Urinary bladder (tissue), 4 donors: ENCODE data around the gene CIB1. TPM values are rescaled to one million over a fixed set of nuclear protein-coding genes. Genes with fewer than 3 reads are reported as not detected.
"Not testable (repeated sequence)": the region's sequence is repeated elsewhere in the genome, so short reads cannot be mapped to it uniquely, and the experiment has no call there.

Source experiments
- DNase-seq: peaks from one replicate; pipeline ENCODE4 v3.0.0-alpha.2; 2015; ENCODE audit errors: extremely low spot score
- H3K27ac ChIP-seq: one replicate; pipeline ENCODE4 v1.5.1; 2013; ENCODE audit warnings: low read depth, mild to moderate bottlenecking, moderate library complexity
- H3K36me3 ChIP-seq: one replicate; pipeline ENCODE4 v1.6.1; 2013; ENCODE audit warnings: mild to moderate bottlenecking, moderate library complexity; ENCODE audit not compliant: insufficient read depth
- H3K4me1 ChIP-seq: one replicate; pipeline ENCODE4 v1.6.1; 2013; ENCODE audit warnings: mild to moderate bottlenecking, moderate library complexity; ENCODE audit not compliant: insufficient read depth
- H3K4me3 ChIP-seq: one replicate; pipeline ENCODE4 v1.5.1; 2013; ENCODE audit warnings: low read depth, low read length
- WGBS: extraction: QIAGEN DNeasy Blood & Tissue Kit; methylation state at CpG from one replicate; pipeline ENCODE4 v1.1.7; 2013; 5-methylcytosine and 5-hydroxymethylcytosine counted together
- polyA plus RNA-seq: library from polyadenylated mRNA; stranded (reverse); fragments of 200-250 nt; gene quantifications from one replicate; pipeline ENCODE4 v1.2.3, GENCODE V29; 2013
- total RNA-seq: library from RNA; depleted of rRNA; stranded (reverse); fragments of >200 nt; gene quantifications from one replicate; pipeline ENCODE4 v1.2.3, GENCODE V29; 2014
- donor health status: healthy with polysubstance abuse.
- donor health status: healthy.

The CIB1 gene
- total RNA-seq (17.9 TPM), polyA plus RNA-seq (84.7 TPM)

DNA sequence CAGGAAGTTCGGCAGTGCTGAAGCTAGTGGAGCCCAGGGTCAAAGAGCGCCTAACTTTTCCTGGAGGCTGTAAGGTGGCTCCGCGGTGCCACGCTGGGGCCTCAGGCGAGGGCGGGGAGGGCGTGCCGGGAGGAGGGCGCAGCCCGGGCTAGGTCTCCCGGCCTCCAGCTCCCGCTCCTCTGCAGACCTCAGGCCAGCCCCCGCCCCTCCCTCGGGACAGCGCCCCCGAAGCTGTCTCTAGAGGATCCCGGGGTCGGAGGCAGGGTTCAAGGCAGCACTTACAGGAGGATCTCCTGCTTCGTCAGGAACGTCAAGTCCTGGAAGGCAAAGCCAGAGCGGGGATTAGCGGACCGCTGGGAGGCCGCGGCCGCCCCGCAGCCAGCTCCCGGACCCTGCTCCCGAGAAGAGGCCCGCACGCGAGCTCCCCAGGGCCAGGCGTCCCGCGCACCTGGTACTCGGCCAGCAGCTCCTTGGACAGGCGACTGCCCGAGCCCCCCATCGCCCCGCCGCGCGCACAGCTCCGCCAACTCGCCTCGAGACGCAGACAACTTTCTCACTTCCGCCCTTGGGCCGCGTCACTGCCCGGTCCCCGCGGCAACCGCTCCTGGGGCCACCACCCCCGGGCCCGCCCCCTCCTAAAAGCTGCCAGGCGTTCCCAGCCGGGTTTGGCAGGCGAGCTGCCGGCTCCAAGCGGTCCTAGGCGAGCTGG, at the start of gene CIB1:
TSS of gene CIB1 (minus strand) at position 555 of the 709 bp plus-strand sequence. CDS start at position 499, 56 bp downstream.
- peak within 1 kb of the TSS; percentile 74 for H3K4me3 ChIP-seq
- no peaks in the 10 kb centered on the region for H3K4me1 ChIP-seq
- peak; percentile 73 for DNase-seq
- H3K27ac ChIP-seq, result peak within 1 kb of the TSS; percentile 89
- peaks cover 2% of the 10 kb centered on the region for H3K36me3 ChIP-seq
- WGBS, result under 1% methylated on average over 63 of the region's 63 CpGs

DNA sequence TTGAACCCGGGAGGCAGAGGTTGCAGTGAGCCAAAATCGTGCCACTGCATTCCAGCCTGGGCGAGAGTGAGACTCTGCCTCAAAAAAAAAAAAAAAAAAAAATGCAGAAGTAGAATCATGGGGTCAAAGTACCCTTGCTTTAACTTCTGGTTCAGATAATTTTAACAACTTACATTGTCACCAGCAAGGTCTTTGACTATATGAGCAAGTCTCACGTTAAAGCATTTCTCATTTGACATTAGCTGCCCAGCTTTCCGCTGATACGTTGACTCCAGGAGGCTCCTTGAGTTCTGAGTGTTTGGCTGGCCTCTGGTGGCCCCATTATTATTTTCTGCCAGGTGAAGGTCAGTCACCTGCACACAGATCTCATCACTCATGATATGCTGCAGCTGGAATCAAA, 47.9 kb upstream of the CIB1 start:
- DNase-seq, H3K27ac ChIP-seq, H3K36me3 ChIP-seq, H3K4me3 ChIP-seq, H3K4me1 ChIP-seq: not testable (repeated sequence)
- 78% methylated on average over 6 of the region's 6 CpGs for WGBS

DNA sequence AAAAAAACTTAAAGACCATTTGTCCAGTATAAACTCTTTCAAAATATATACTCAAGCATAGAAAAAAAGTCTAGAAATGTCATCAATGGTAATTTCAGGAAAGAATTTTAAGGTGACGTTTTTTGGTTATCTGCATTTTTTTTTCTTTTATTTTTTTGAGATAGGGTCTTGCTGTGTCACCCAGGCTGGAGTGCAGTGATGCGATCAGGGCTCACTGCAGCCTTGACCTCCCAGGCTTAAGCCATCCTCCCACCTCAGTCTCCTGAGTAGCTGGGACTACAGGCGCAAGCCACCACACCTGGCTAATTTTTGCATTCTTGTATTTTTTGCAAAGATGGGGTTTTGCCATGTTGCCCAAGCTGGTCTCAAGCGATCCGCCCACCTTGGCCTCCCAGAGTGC, 47.0 kb upstream of the CIB1 start:
- not testable (repeated sequence) for H3K4me1 ChIP-seq, H3K36me3 ChIP-seq, H3K27ac ChIP-seq, DNase-seq, H3K4me3 ChIP-seq
- WGBS, result 91% methylated on average over 5 of the region's 5 CpGs

DNA sequence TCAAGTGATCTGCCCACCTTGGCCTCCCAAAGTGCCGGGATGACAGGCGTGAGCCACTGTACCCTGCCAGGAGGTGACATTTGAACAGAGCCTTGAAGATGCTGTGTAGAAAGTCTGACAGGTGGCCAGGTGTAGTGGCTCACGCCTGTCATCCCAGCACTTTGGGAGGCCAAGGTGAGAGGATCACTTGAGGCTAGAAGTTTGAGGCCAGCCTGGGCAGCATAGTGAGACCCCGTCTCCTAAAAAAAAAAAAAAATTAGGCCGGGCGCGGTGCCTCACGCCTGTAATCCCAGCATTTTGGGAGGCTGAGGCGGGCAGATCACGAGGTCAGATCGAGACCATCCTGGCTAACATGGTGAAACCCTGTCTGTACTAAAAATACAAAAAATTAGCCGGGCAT, 44.7 kb upstream of the CIB1 start:
- H3K4me1 ChIP-seq, H3K27ac ChIP-seq, H3K36me3 ChIP-seq, H3K4me3 ChIP-seq, DNase-seq: not testable (repeated sequence)
- WGBS, result 97% methylated on average over 12 of the region's 12 CpGs

DNA sequence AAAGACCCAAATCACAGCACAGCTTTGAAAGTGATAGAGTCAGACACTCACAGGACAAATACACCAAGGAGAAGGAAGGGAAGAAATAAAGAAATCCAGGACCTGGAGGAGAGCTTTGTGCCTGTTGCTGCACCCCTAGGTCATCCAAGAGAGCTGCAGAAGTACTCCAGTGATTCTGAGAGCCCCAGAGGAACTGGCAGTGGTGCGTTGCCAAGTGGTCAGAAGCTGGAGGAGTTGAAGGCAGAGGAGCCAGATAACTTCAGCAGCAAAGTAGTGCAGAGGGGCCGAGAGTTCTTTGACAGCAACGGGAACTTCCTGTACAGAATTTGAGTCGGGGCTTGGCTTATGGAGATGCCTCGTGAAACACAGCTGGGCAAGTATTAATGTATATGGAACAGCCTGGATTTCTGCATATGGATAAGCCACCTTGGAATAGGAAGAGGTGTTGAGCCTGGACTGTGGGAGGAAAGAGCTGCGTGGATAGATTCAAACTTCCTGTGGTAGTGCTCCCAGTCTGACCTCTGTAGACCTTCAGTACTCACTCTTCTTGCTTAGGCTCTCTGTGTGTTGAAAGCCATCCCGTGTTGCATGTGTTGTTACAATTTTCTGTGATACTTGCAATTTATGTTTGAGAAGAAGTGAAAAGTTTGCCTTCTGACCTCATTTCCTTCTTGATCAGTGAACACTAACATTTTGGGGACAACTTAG, 37.9 kb upstream of the CIB1 start:
- peaks cover 9% of the 10 kb centered on the region for H3K36me3 ChIP-seq
- peaks cover 1% of the 10 kb centered on the region for H3K4me1 ChIP-seq
- no peak for DNase-seq
- no peak overlapping the region for H3K4me3 ChIP-seq
- H3K27ac ChIP-seq, result no peak overlapping the region
- 74% methylated on average over 7 of the region's 7 CpGs for WGBS

DNA sequence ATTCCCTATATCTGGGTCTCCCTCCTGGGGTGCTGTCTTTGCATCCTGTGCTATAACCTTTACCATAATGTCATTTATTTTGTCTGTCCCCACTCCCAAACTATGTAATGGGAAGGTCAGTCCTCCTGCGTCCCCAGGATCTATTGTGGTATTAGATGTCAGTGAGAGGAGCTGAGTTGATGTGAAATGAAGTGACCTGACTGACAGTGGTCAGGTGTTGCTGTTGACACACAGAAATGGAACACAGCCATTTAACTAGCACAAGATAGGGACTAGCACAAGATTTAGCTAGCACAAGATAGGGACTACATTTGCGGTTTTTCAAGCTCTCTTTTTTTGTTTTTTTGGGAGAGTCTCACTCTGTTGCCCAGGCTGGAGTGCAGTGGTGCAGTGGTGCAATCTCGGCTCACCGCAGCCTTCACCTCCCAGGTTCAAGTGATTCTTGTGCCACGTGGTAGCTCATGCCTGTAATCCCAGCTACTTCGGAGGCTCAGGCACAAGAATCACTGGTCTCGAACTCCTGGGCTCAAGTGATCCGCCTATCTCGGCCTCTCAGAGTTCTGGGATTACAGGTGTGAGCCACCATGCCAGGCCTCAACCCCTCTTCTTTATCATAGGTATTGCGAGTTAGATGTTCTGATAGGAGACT, 36.9 kb upstream of the CIB1 start:
- H3K36me3 ChIP-seq, result peaks cover 9% of the 10 kb centered on the region
- DNase-seq, result no peak
- H3K4me1 ChIP-seq, result peaks cover 1% of the 10 kb centered on the region
- no peak overlapping the region for H3K4me3 ChIP-seq
- 88% methylated on average over 10 of the region's 10 CpGs for WGBS
- H3K27ac ChIP-seq, result no peak overlapping the region

DNA sequence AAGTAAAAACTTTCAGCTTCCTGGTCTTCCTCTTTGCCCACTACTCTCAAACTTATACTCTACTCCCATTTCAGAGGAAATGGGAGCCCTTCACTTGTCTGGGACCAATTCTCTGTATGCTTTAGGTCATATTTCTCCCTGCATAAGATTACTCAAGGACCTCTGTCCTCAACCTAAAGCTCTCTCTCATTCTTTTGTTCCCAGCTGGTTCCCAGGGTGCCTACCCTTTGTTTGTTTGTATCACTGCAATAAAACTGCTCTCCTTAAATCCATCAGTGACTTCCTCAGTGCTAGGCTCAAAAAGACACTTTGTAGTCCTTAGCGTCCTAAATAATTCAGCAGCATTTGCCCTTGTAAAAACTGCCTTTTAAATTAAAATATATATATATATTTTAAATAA, 34.7 kb upstream of the CIB1 start:
- WGBS, result 35% methylated on average over 1 of the region's 1 CpG
- H3K36me3 ChIP-seq, result peaks cover 9% of the 10 kb centered on the region
- H3K4me1 ChIP-seq, result peaks cover 1% of the 10 kb centered on the region
- H3K4me3 ChIP-seq, result no peak overlapping the region
- H3K27ac ChIP-seq, result no peak overlapping the region
- DNase-seq, result no peak

DNA sequence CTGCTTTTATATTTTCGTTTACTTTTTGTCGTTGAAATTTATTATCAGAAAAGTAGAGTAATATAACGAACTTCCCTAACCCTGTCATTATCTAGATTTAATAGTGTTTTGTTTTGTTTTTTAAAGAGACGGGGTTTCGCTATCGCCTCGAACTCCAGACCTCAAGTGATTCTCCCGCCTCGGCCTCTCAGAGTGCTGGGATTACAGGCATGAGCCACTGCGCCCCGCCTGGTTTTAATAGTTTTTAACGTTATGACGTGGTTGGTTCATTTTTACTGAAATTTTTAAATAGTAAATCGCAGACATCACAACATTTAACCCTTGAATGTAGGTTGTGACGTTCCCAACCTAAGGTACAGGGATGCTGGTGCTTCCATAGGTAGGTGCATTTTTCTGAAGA, 32.7 kb upstream of the CIB1 start:
- Histone ChIP-seq H3K4me3 (peak overlapping the region; percentile 70), H3K4me1 (peaks cover 1% of the 10 kb centered on the region), H3K36me3 (peaks cover 4% of the 10 kb centered on the region), H3K27ac (no peak overlapping the region)
- DNase-seq, result no peak
- WGBS, result 8% methylated on average over 15 of the region's 15 CpGs

DNA sequence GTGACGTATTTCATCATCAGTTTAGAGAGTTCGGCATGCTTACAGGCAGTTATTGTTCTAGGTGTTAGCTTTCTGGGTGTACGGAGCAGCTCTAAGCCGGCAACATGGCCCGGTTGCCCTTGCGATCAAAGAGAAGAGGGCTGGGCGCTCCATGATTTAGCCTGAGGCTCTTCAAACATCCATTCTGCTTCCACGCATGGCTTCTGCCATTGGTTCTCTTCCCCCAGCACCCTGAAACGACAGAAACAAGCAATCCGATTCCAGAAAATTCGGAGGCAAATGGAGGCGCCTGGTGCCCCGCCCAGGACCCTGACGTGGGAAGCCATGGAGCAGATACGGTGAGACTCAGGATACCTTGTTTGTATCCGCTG, 32.3 kb upstream of the CIB1 start:
- peak; percentile 23 for DNase-seq
- Histone ChIP-seq H3K4me3 (peak overlapping the region; percentile 70), H3K36me3 (peaks cover under 1% of the 10 kb centered on the region), H3K4me1 (peaks cover 1% of the 10 kb centered on the region), H3K27ac (peak overlapping the region; percentile 97)
- WGBS, result under 1% methylated on average over 16 of the region's 16 CpGs

DNA sequence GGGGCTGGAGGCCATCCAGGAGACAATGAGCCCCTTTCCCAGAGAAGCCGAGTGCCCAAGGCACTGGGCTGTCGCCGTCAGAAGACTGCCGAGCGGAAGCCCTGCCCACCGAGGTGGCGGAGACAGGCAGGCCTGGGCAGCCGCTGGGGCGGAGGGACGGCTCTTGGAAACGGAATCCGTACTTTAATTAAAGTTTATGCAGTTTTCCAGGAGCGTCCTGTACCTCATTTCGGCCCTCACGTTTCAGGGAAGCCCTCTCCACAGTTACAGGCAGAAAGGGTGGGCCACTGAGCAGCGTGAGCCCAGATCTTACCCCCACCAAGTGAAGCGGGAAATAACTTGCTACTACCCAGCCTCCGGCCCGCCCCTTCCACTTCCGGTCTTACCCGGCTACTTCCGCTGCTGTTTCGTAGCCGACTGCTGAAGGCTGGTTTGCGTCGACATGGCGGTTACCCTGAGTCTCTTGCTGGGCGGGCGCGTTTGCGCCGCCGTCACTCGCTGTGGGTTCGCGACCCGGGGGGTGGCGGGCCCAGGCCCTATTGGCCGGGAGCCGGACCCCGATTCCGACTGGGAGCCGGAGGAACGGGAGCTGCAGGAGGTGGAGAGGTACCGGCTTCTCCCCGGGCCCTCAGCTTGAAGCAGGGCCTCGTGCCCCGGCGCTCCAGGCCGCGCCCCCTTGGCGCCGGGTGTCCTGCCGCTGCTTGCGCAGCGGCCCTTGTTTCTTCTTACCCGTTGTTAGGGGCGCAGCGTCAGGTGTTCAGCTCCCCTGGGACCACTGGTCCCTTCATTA, 31.7 kb upstream of the CIB1 start, which contains the start of gene NGRN:
TSS of gene NGRN (plus strand) at position 402 of the 790 bp plus-strand sequence. CDS start at position 443, 41 bp downstream.
- H3K4me3 ChIP-seq, result peak within 1 kb of the TSS; percentile 70
- H3K27ac ChIP-seq, result peak within 1 kb of the TSS; percentile 97
- peak; percentile 89 for DNase-seq
- H3K36me3 ChIP-seq, result no peaks in the 10 kb centered on the region
- WGBS, result under 1% methylated on average over 59 of the region's 59 CpGs
- H3K4me1 ChIP-seq, result peaks cover 1% of the 10 kb centered on the region

DNA sequence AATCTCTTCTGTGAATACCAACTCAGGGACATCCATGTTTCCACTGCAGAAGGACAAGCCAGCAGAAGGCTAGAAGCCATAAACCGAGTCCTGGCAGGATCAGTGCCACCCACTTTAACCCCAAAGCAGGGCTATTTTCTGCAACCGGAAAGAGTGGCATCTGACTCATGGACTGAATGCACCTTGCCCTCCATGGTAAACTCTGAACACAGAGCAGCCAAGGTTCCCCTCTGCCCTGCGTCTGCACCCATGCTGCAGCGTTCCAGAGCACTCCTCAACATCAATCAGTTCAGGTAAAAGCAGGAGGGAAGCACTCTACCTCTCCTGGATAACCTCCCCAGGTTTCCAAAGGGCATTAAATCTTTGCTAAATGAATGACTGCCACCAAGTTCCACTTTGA, 30.9 kb upstream of the CIB1 start:
- DNase-seq, result no peak
- Histone ChIP-seq H3K36me3 (no peaks in the 10 kb centered on the region), H3K4me1 (peaks cover 1% of the 10 kb centered on the region), H3K27ac (peak overlapping the region; percentile 94), H3K4me3 (peak overlapping the region; percentile 70)
- 54% methylated on average over 4 of the region's 4 CpGs for WGBS

DNA sequence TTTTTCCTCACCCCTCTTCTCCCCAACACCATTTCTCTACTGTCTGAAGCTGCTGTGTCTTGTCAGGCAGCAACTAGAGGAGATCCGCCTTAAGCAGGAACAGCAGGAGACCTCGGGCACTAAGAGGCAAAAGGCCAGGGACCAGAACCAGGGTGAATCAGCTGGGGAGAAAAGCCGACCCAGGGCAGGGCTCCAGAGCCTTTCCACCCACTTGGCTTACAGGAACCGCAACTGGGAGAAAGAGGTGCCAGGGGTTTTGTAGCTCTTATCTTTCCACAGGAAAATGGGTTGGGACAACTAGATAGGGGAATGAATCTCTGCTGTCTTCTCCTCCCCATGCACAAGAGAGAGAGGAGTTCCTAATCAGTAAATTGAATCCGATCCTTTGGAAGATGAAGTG, 28.7 kb upstream of the CIB1 start:
- 77% methylated on average over 5 of the region's 5 CpGs for WGBS

DNA sequence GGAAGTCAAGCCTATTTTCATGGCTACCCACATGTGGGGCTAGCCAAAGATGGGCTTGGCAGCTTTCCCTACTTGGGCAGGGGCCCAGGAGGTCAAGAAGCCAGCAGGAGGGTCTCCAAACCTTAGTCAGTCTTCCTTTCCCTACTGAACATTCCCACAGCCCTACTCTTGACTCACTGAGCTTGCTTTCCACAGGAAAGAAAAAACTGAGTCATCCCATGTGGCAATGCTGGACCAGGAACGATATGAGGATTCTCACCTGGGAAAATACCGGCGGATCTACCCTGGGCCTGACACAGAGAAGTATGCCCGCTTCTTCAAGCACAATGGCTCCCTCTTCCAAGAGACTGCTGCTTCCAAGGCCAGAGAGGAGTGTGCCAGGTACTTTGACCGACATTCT, 28.1 kb upstream of the CIB1 start:
- no peak overlapping the region for H3K4me3 ChIP-seq
- WGBS, result 89% methylated on average over 5 of the region's 5 CpGs
- no peak for DNase-seq
- no peak overlapping the region for H3K27ac ChIP-seq
- no peaks in the 10 kb centered on the region for H3K36me3 ChIP-seq
- H3K4me1 ChIP-seq, result no peaks in the 10 kb centered on the region

More for the DNA sequence above, 28.7 kb upstream of the CIB1 start:
- Histone ChIP-seq H3K4me3 (no peak overlapping the region), H3K4me1 (peaks cover 1% of the 10 kb centered on the region), H3K27ac (no peak overlapping the region), H3K36me3 (no peaks in the 10 kb centered on the region)
- no peak for DNase-seq
